Spinal cord (tissue), 10 donors: Measurements from ENCODE around the gene ZNF124. TPM values are rescaled to one million over a fixed set of nuclear protein-coding genes. Genes with fewer than 3 reads are reported as not detected.
A peak's percentile ranks its signal among the peaks of the same experiment; 100 is the strongest.
"Not testable (repeated sequence)": the region's sequence is repeated elsewhere in the genome, so short reads cannot be mapped to it uniquely, and the experiment has no call there.

Experiments
- DNase-seq, 6 donors: peaks; one replicate each; pipeline versions ENCODE4 v3.0.0 to v3.0.0-alpha.2; 2013 to 2015; ENCODE audit warnings: low spot score in 6 of 6, low read depth in 4 of 6
- H3K27ac ChIP-seq: one replicate; pipeline ENCODE4 v1.5.1; 2013; ENCODE audit warnings: low read depth, low read length, control low read depth
- H3K27me3 ChIP-seq: one replicate; pipeline ENCODE4 v1.6.1; 2013; ENCODE audit warnings: low read length; ENCODE audit not compliant: control insufficient read depth, insufficient read depth
- H3K36me3 ChIP-seq: one replicate; pipeline ENCODE4 v1.6.1; 2013; ENCODE audit warnings: low read length; ENCODE audit not compliant: control insufficient read depth, insufficient read depth
- H3K4me1 ChIP-seq: one replicate; pipeline ENCODE4 v1.6.1; 2013; ENCODE audit warnings: low read length; ENCODE audit not compliant: control insufficient read depth, insufficient read depth
- H3K4me3 ChIP-seq: one replicate; pipeline ENCODE4 v1.5.1; 2013; ENCODE audit warnings: low read depth, low read length, control low read depth
- H3K9me3 ChIP-seq: one replicate; pipeline ENCODE4 v1.6.1; 2013; ENCODE audit warnings: low read length; ENCODE audit not compliant: control insufficient read depth, insufficient read depth
- WGBS: methylation state at CpG from one replicate; pipeline ENCODE4 v1.1.5; 2013; ENCODE audit warnings: missing lambda C conversion rate; ENCODE audit not compliant: insufficient coverage; 5-methylcytosine and 5-hydroxymethylcytosine counted together
- long read RNA-seq, 4 donors: transcript quantifications; one replicate each; lab custom pipeline, GENCODE V29; 2026
- polyA plus RNA-seq, 2 donors: library from polyadenylated mRNA; unstranded; fragments of 120-200 nt; gene quantifications; one replicate each; pipeline ENCODE4 v1.2.1, GENCODE V29; 2013; ENCODE audit not compliant: insufficient read length in 2 of 2
- total RNA-seq, 2 donors: library from RNA; depleted of rRNA in 1 of 2; stranded (reverse); fragments of 120-200 nt in 1 of 2; fragments of >200 nt in 1 of 2; gene quantifications; one replicate each; pipeline versions ENCODE4 v1.2.3 to v1.2.4, GENCODE V29; 2013 to 2014
- donor health status: healthy.

The ZNF124 gene
- total RNA-seq (10 to 100 TPM; 58.8 to 98.7 TPM), polyA plus RNA-seq (10 to 100 TPM in 1 of 2 donors, 1 to 10 TPM in 1; 9.6 to 12.1 TPM)
- long read RNA-seq, donor 1, partial matches to known transcripts, result 0 of 3 reads
- long read RNA-seq, donor 1, other reads (novel, unspliced or antisense), result 0 of 3 reads
- long read RNA-seq, donor 2, partial matches to known transcripts, result 6 of 6 reads
- long read RNA-seq, donor 2, other reads (novel, unspliced or antisense), result 0 of 6 reads
- long read RNA-seq, donor 3, partial matches to known transcripts, result 0 of 1 reads
- long read RNA-seq, donor 3, other reads (novel, unspliced or antisense), result 0 of 1 reads
- long read RNA-seq, donor 4, partial matches to known transcripts, result 0 of 3 reads
- long read RNA-seq, donor 4, other reads (novel, unspliced or antisense), result 0 of 3 reads

GRCh38 chr1:247171875-247172563 lies at the start of gene ZNF124:
ZNF124 (minus strand) TSS chr1:247172020; CDS start chr1:247171877, 143 bp downstream.
- H3K4me1 ChIP-seq, H3K4me3 ChIP-seq, H3K27ac ChIP-seq, H3K27me3 ChIP-seq, H3K36me3 ChIP-seq, H3K9me3 ChIP-seq: not testable (repeated sequence)
- DNase-seq, result peak in 1 of 6 donors; percentile 5
- WGBS, result no CpG with 5 or more reads among the region's 28 CpGs

- not testable (repeated sequence) for H3K4me3 ChIP-seq, DNase-seq, H3K27me3 ChIP-seq, H3K9me3 ChIP-seq, H3K36me3 ChIP-seq, H3K27ac ChIP-seq, H3K4me1 ChIP-seq
- WGBS, result 94% methylated on average over 16 of the region's 30 CpGs
Measured at GRCh38 chr1:247220280-247220679, 48.5 kb upstream of the ZNF124 start.

- no peak overlapping the region for H3K27ac ChIP-seq
- H3K9me3 ChIP-seq, result no peaks in the 10 kb centered on the region
- H3K4me1 ChIP-seq, result no peaks in the 10 kb centered on the region
- no peak overlapping the region for H3K4me3 ChIP-seq
- WGBS, result 89% methylated on average over 4 of the region's 6 CpGs
- H3K36me3 ChIP-seq, result no peaks in the 10 kb centered on the region
- H3K27me3 ChIP-seq, result no peaks in the 10 kb centered on the region
- no peak for DNase-seq
Measured at GRCh38 chr1:247218121-247218651, 46.4 kb upstream of the ZNF124 start.

GRCh38 chr1:247216261-247216660 lies 44.4 kb upstream of the ZNF124 start:
- Histone ChIP-seq H3K27ac (no peak overlapping the region), H3K9me3 (no peaks in the 10 kb centered on the region), H3K4me1 (no peaks in the 10 kb centered on the region), H3K27me3 (no peaks in the 10 kb centered on the region), H3K36me3 (no peaks in the 10 kb centered on the region), H3K4me3 (no peak overlapping the region)
- no peak for DNase-seq
- WGBS, result no CpG with 5 or more reads among the region's 3 CpGs

GRCh38 chr1:247212627-247213617 lies 41.1 kb upstream of the ZNF124 start:
- Histone ChIP-seq H3K27ac (no peak overlapping the region), H3K27me3 (no peaks in the 10 kb centered on the region), H3K4me3 (no peak overlapping the region), H3K9me3 (no peaks in the 10 kb centered on the region), H3K36me3 (no peaks in the 10 kb centered on the region), H3K4me1 (peaks cover 6% of the 10 kb centered on the region)
- 57% methylated on average over 1 of the region's 1 CpG for WGBS
- no peak for DNase-seq

- Histone ChIP-seq H3K36me3 (no peaks in the 10 kb centered on the region), H3K4me3 (no peak overlapping the region), H3K27me3 (no peaks in the 10 kb centered on the region), H3K27ac (no peak overlapping the region), H3K9me3 (no peaks in the 10 kb centered on the region), H3K4me1 (peaks cover 6% of the 10 kb centered on the region)
- DNase-seq, result no peak
- WGBS, result 80% methylated on average over 1 of the region's 5 CpGs
Measured at GRCh38 chr1:247212012-247212411, 40.2 kb upstream of the ZNF124 start.

GRCh38 chr1:247211339-247211738 lies 39.5 kb upstream of the ZNF124 start:
- WGBS, result 58% methylated on average over 5 of the region's 7 CpGs
- Histone ChIP-seq H3K27me3 (no peaks in the 10 kb centered on the region), H3K4me3 (no peak overlapping the region), H3K9me3 (no peaks in the 10 kb centered on the region), H3K27ac (no peak overlapping the region), H3K4me1 (peaks cover 6% of the 10 kb centered on the region), H3K36me3 (no peaks in the 10 kb centered on the region)
- no peak for DNase-seq

- peak; percentile 82 to 99 (median 94) for DNase-seq
- no peaks in the 10 kb centered on the region for H3K27me3 ChIP-seq
- peak overlapping the region; percentile 70 for H3K27ac ChIP-seq
- under 1% methylated on average over 45 of the region's 49 CpGs for WGBS
- peaks cover 6% of the 10 kb centered on the region for H3K4me1 ChIP-seq
- peak overlapping the region; percentile 72 for H3K4me3 ChIP-seq
- no peaks in the 10 kb centered on the region for H3K36me3 ChIP-seq
- no peaks in the 10 kb centered on the region for H3K9me3 ChIP-seq
Measured at GRCh38 chr1:247210376-247211117, 38.7 kb upstream of the ZNF124 start.

GRCh38 chr1:247210062-247210375 lies 38.2 kb upstream of the ZNF124 start:
- Histone ChIP-seq H3K27me3 (no peaks in the 10 kb centered on the region), H3K36me3 (no peaks in the 10 kb centered on the region), H3K9me3 (no peaks in the 10 kb centered on the region), H3K27ac (no peak overlapping the region), H3K4me3 (peak overlapping the region; percentile 72), H3K4me1 (peaks cover 6% of the 10 kb centered on the region)
- 14% methylated on average over 5 of the region's 5 CpGs for WGBS
- no peak for DNase-seq
